ENCODE data around the gene SPAG9.
A peak's percentile ranks its signal among the peaks of the same experiment; 100 is the strongest.
"Not testable (repeated sequence)": the region's sequence is repeated elsewhere in the genome, so short reads cannot be mapped to it uniquely, and the experiment has no call there.

The SPAG9 gene

DNA sequence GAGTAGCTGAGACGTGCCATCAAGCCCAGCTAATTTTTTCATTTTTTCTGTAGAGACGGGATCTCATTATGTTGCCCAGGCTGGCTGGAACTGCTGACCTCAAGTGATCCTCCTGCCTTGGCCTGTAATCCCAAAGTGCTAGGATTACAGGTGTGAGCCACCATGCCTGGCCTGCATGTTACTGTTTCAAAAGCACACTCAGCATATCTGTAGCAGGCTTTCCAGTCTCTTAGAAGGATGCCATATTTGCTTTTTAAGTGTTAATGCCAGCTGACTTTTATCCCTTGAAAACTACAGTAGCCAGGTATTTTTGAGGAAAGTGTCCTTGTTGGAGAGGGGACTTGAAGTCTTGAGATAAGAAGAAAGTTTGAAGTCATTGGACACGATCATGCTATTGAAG is 15.3 kb upstream of the SPAG9 start:
- no peak overlapping the region for H3K4me3 ChIP-seq (replicated peaks in 1 of 2; ENCODE audit: low read depth in 2 of 2, low read length in 2 of 2)
- no peak for DNase-seq (ENCODE audit: low read depth in 2 of 2)
- TF ChIP-seq CTCF (IDR thresholded peaks at IDR 0.05; ENCODE audit: low read depth, low read length), result no peak

DNA sequence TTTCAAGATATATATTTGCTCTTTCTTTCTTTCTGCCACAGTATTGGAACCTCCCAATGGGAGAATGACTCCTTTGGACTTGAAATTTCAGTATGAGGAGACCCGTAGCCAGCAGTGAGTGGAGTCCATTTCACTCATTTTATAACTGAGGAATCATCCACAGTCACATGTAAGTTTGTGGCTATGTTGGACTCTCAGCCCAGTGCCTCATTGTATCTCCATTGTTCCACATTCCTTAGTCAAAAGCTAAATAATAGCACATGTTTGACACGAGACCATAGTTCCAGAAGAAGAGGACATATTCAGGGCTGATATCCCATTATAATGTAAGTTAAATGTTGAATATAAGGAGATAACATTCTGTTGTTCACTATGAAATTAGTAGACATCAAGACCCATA is 12.7 kb upstream of the SPAG9 start:
- TF ChIP-seq CTCF (IDR thresholded peaks at IDR 0.05; ENCODE audit: low read depth, low read length), result no peak
- peak in 1 of 2 donors; percentile 26 for DNase-seq (ENCODE audit: low read depth in 2 of 2)
- no peak overlapping the region for H3K4me3 ChIP-seq (replicated peaks in 1 of 2; ENCODE audit: low read depth in 2 of 2, low read length in 2 of 2)

DNA sequence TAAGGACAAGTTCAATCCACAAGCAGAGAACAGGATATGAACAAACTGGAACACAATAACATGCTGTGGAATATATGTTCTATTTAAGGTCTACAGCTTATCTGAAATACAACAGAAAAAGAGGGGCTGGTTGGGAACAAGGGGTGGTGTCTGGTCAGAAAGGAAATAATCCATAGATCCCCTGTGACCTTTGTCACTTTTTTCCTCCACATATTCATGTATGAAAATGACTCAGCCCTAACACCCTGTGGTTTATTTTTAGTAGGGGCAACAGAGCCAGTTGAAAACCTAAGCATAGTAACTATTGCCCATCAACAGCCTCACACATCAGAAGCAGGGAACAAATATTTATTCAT is 12.3 kb upstream of the SPAG9 start:
- no peak for TF ChIP-seq CTCF (IDR thresholded peaks at IDR 0.05; ENCODE audit: low read depth, low read length)
- peak in 1 of 2 donors; percentile 36 for DNase-seq (ENCODE audit: low read depth in 2 of 2)
- H3K4me3 ChIP-seq (replicated peaks in 1 of 2; ENCODE audit: low read depth in 2 of 2, low read length in 2 of 2), result no peak overlapping the region

DNA sequence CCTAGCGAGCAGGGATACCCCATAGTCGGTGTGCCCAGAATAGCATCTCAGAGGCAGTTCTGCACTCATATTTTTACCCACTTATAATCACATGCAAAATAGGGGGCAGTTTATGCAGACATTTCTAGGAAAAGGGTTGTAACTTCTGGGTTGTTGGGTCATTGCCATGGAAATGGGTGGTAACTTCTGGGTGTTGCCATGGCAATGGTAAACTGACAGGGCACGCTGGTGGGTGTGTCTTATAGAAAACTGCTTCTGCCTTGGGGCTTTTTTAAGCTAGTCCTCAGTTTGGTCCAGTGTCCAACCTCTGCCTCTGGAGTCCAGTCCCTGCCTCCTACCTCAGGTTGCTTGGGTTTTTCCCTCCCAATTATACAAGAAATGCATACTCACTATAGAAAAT is 7.4 kb upstream of the SPAG9 start:
- no peak for TF ChIP-seq CTCF (IDR thresholded peaks at IDR 0.05; ENCODE audit: low read depth, low read length)
- H3K4me3 ChIP-seq (replicated peaks in 1 of 2; ENCODE audit: low read depth in 2 of 2, low read length in 2 of 2), result no peak overlapping the region
- peak; percentile 25 to 50 for DNase-seq (ENCODE audit: low read depth in 2 of 2)

DNA sequence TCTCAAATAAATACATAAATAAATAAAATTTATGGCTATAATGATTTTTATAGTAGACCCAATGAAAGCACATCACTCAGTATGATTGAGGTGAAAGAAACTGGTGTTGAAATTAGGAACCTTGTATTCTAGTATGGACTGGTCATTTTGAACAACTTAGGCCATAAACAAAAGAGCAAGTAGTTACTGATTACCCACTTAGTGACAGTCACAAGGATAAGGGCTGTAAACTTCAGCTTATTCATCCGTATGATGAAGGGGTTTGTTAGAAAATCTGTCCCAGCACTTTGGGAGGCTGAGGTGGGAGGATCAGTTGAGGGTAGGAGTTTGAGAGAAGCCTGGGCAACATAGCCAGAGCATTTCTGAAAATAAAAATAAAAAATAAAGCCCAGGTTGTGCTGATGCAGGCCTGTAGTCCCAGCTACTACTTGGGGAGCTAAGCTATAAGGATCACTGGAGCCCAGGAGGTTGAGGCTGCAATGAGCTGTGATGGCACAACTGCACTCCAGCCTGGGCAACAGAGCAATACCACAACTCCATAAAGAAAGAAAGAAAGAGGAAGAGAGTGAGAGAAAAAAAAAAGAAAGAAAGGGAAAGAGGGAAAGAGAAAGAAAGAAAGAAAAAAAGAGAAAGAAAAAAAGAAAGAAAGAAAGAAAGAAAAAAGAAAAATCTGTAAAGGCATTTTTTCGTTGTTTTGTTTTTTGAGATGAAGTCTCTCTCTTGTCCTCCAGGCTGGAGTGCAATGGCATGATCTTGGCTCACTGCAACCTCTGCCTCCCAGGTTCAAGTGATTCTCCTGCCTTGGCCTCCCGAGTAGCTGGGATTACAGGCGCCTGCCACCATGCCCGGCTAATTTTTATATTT is 4.2 kb upstream of the SPAG9 start:
- TF ChIP-seq CTCF (IDR thresholded peaks at IDR 0.05; ENCODE audit: low read depth, low read length), result no peak
- no peak overlapping the region for H3K4me3 ChIP-seq (replicated peaks in 1 of 2; ENCODE audit: low read depth in 2 of 2, low read length in 2 of 2)
- no peak for DNase-seq (ENCODE audit: low read depth in 2 of 2)

DNA sequence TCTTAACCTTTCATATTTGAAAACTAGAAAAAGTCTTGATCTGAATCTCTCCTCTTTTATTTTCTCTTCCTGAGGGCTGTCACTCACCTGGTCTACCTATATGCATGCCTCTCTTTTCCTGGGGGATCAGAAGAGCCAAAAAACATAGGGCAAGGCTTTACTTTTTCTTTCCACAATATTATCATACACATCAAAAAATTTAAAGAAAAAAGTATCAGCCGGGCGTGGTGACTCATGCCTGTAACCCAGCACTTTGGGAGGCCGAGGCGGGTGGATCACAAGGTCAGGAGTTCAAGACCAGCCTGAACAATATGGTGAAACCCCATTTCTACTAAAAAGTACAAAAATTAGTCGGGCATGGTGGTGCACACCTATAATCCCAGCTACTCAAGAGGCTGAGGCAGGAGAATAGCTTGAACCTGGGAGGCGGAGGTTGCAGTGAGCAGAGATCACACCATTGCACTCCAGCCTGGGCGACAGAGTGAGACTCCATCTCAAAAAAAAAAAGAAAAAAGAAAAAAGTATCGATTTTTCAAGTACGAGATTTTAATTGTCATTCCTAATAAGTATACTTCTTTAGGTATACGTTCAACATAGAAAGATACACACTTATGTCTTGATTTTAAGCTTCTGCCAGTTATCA is 1.9 kb upstream of the SPAG9 start:
- H3K4me3 ChIP-seq (replicated peaks in 1 of 2; ENCODE audit: low read depth in 2 of 2, low read length in 2 of 2); DNase-seq (ENCODE audit: low read depth in 2 of 2): not testable (repeated sequence)

- peak overlapping the region; percentile 50 to 61 for H3K4me3 ChIP-seq (replicated peaks in 1 of 2; ENCODE audit: low read depth in 2 of 2, low read length in 2 of 2)
- DNase-seq (ENCODE audit: low read depth in 2 of 2), result peak; percentile 96 to 98
- no peak for TF ChIP-seq CTCF (IDR thresholded peaks at IDR 0.05; ENCODE audit: low read depth, low read length)
These were observed 1.2 kb upstream of the SPAG9 start for GRCh38 chr17:51121620-51122472.
